Stimulated activated CD4-positive, alpha-beta T cell treated with anti-CD3 and anti-CD28 coated beads, Interleukin-4, amount 100 ng/mL, for 1 hour (primary cell): ENCODE data around the gene LAPTM5.

ENCODE experiments used
- DNase-seq: peaks from one replicate; pipeline ENCODE4 v3.0.0-alpha.2; 2020

LAPTM5 gene

DNA sequence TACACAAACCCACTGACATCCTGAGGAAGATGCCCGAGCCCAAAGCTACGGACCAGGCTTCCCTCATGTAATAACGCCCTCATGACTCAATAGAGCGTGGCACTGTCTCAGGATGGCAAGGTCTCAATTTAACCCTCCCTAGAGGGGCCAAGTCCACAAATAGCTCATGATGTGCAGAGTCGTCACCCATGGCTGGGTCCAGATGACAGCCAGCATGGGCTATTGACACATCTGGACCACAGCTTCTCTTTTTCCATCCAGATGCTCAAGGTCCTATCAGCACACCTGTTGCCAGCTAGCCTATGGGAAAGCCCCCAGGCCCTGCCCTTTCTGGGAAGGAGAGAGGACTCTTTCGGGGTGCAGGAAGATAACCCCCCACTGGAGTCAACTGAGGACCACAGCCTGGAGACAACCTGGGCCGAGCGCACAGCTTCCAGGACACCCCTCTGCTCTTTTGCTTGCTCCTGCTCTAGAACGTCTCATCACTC is 2.8 kb downstream of the LAPTM5 start:
- DNase-seq: no peak

DNA sequence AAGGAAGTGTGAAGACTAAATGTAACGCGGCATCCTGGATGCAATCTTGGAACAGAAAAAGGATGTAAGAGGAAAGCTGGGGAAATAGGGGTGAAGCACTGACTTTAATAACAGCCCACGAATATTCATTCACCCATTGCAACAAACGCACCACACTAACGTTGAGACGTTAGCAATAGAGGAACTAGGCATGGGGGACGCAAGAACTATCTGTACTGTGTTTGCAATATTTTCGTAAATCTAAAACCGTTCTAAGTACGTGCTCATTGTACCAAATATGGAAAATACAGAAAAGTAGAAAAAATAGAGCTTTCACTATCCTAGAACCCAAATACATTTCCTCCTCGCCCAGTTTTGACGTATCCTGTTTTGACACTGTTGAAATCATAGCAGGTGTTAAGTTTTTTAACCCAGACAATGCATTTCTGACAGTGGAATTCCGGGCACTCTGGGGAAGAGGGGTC is 3.9 kb downstream of the LAPTM5 start:
- no peak for DNase-seq

DNA sequence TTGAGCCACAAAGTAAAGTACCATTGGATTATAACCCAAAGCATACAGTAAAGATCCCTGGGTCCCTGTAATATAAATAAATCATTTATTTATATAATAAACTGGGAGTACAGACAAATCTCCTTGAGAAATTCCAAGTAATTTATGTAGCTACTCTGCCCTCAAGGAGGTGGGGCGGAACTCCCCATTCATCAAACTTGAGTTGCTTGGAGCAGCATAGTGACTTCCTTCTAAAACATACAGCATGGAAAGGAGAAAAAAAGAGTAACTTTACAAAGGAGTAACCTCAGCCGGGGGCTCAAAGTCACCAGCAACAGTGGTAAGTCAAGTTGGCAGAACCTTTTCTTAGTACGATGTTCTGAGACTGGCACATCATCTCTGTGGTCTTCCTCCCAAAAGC is 4.5 kb downstream of the LAPTM5 start:
- no peak for DNase-seq

DNA sequence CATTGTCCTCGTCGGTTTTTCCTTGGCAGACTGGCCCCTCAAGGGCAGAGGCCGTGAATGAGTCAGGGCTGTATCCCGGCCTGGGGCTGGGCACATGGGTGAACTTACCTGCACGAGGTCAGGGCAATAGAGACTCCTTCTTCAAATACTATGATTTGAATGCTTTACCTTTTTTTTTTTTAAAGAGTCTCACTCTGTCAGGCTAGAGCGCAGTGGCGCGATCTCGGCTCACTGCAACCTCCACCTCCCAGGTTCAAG is 5.0 kb downstream of the LAPTM5 start:
- DNase-seq: no peak

DNA sequence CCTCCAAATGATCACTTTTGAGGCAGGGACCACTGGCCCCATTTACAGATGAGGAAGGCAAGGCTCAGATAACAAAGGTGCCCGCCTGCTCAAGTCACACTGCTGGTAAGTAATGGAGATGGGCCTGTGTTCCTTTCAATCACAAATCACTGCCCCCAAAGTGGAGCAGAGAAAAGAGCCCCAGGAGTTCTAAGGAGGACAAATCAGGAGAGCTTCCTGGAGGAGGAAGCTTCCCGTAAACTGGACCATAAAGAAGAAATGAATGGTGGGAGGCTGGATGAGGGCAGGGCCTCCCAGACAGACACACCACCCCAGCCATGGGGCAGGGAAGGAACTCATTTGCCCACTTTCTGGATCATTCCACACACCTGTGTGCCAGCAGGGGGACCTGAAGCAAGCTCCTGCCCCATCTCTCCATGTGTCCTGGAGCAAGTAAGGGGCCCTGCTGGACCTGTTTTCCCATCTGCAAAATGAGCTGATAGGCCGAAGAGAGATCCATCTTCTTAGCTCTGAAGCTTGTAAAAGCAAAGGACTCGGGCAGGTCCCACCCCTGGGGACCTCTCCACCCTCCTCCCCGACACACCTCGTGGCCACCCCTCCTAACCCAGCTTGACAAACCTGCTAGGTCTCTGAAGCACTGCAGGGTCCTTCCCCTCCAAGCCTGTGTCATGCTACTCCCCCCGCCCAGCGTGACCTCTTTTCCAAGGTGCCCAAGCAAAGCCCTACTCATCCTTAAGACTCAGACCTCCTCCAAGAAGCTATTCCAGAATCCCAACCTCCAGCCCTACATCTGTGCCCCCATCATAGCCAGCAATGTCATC is 5.5 kb downstream of the LAPTM5 start:
- no peak for DNase-seq

DNA sequence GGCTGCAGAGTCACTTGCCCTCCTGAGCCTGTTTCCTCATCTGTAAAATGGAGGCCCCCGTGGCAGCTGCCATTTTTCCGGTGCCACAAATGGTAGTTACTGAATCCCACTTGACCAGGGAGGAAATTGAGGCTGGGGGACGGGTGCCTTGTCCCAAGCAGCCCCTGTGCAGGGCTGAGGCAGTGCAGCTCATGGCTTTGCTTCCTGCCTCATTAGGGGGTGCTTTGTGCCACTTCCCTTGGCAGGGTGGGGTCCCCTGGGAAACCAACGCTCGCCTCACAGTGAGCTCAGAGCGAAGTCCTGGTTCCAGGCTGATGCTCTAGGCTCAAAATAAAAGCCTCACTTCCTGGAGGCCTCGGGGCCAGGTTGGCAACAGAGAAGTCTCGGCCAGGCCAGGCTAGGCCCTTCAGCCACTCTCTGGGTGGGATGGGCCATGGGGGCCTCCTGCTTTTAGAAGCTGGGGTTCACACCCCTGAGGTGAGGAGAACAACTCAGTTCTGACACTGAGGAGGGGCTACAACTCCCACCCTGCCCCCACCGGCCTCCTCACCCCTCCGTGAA is 6.8 kb downstream of the LAPTM5 start:
- DNase-seq: no peak

DNA sequence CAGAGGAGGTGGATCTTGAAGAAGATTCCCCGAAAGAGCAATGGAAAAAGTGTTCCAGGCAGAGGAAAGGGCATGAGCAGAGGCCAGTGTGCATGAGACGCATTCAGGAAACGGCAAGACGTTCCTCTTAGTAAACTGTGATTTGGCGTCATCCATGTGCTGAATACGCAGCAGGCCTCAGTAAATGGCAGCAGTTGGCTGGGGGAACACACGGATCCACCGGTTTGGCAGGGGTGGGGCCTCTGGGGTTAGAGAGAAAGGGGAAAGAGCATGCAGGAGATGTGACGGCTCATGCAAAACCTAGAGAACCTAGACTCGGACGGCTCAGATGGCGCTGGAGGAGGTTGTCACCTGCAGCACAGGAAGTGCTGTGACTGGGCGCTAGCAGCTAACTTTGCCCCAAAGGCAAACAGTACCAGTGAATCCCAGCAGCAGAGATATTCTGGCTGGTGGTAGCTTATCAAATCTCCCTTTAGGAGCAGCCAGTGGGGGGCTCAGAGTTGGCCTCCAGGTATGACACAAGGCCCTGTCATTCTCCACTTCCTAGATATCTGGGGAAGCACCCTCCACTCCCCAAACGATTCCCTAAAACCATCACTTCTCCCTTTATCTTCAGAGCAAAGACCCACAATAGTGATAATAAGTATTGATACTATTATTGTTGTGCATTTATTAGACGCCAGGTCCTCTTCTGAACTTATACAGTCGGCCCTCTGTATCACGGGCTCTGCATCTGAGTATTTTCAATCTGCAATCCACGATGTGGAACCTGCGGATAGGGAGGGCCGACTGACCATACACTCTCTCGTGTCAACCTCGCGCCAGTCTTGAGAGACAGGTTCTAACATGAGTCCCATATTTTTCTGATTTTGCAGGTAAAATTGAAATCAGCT is 7.6 kb downstream of the LAPTM5 start:
- DNase-seq: peak; percentile 53

DNA sequence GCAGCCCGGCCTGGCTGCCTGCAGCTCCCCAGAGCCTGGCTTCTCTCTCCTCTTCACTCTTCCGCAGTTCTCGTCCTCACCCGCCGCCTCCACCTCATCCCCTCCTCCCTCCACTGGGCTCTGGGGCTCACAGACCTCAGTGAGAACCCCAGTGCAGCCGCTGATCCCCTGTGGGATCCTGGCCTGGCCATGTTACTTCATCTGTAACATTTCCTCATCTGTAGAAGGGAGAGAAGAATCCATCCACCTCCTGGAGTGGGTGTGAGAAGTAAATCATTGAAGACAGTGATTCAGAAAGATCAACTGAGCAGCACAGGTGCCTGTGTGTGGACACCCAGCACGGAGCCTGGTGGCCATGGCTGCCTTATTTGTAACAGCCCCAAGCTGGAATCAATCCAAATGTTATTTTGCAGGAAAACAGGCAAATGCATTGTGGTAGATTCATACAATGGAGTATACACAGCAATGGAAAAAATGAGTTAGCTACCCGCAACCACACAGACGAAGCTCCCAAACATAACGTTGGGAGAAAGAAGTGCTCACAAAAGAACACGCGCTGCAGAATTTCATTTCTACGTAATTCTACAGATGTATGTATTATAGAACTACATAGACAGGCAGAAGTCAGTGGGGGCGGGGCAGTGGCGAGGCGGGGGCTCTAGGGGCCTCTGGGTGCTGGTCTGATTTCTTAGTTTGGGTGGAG is 8.7 kb downstream of the LAPTM5 start:
- DNase-seq: no peak

DNA sequence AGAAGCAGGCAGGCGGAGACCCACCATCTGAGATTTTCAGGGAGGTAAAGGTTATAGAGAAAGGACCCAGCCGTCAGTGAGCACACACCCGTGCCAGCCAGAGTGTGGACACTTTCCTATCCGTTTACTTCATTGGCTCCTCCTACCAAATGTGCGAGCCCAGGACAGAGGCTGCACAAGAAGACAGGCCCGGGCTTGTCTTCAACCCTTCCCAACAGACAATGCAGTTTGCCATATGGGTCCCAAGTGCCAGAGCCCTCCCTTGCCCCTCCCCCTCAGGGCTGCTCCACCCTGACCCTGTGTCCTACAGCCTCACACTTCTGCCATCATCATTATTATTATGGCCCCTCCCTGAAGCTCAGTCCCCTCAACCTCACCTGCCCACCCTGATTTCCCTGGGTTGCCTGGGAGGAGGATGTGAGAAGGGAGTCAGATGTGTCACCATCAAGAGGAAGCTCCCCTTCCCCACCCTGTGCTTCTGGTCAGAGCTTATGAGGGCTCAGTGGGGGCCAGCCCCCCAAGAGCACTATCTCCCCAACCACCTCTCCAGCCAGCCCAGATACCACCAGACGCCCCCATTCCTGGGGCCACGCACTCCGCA is 9.4 kb downstream of the LAPTM5 start:
- no peak for DNase-seq

DNA sequence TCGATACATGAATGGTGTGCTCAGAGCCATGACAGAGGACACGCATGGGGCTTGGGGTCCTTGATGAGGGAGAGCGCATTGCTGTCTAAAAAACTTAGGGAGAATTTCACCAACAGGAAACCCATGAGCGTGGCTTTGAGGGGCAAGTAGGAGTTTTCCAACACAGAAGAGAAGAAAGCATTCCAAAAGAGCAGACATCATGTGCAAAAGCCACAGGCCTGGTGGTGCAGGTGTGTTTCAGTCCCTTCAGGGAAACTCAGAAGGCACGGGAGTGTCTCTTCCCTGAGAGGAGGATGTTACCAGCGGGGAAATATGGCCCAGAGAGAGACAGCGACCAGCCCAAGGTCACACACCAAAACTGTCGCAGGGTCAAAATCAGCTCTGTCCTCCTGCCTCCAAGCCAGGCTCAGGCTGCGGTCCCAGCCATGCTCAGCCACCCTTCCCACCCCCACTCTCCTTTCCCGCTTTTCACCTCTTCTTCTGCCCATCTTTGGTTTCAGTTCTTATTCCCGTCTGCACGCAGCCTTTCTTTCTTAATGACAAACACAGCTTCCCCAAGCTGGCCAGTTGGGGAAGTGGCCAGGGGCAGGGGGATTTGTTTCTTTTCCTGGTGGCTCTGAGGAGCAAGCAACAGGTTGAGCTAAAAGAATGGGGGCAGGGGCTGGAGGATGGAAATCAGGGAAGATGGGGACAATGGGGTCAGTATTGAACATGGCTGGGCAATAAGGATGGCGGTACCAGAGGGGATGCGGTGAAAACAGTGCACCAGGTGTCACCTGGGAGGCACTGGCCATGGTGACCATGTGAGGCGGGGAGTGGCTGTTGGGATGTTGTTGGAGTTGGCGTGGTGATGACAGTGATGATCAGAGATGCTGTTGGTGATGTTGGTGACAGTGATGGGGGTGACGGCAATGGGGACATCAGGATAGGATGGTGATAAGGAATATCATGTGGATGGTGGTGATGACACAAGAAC is 10.3 kb downstream of the LAPTM5 start:
- DNase-seq: no peak

DNA sequence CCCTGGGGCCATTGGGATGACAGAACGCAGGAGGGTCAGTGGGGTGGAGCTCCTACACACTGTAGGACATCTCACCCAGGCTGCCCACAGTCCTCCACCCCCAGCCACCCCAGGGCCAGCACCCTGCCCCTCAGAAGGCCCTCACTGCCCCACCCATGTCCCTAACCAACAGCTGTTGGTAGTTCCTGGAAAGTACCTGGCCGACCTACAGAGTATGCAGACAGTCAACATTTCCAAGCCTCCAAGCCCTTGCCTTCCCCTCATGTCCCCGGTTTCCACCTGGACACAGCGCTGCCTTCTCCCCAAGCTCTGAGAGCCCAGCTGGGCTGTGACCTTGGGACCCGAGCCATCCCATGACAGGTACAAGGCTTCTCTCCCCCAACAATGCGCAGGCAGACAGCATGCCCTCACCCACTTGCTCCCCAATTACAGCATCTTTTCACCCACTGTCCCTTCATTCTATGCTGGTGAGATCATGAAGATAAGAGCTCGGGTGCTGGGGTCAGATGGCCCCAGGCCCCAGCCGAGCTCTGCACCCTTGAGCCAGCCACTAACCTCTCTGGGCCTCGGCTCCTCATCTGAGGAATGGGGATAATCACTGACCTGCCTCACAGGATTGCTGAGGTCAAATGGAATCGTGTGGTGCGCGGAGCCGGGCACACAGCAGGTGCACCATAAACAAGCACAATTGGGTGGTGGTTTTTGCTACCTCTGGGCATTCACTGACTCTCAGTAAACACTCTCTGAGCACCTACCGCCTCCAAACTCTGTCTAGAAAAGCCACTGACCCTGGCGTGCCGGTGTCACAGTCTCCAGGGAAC is 11.2 kb downstream of the LAPTM5 start:
- no peak for DNase-seq

DNA sequence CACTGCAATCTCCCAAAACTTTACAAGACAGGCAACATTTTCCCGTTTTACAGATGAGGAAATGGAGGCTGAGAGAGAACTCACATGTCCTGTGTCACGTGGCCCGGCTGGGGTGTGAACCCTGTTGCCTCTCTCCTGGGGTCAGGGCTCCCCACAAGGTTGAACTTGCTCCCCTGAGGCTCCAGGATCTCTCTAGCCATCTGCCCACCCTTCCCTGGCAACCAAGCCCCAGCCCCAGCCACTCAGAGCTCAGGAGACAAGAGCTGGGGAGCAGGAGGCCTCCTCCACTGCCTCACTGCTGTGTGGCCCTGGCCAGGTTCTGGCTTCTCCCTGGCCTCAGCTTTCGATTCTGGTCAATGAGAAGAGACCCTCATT is 11.8 kb downstream of the LAPTM5 start:
- no peak for DNase-seq

DNA sequence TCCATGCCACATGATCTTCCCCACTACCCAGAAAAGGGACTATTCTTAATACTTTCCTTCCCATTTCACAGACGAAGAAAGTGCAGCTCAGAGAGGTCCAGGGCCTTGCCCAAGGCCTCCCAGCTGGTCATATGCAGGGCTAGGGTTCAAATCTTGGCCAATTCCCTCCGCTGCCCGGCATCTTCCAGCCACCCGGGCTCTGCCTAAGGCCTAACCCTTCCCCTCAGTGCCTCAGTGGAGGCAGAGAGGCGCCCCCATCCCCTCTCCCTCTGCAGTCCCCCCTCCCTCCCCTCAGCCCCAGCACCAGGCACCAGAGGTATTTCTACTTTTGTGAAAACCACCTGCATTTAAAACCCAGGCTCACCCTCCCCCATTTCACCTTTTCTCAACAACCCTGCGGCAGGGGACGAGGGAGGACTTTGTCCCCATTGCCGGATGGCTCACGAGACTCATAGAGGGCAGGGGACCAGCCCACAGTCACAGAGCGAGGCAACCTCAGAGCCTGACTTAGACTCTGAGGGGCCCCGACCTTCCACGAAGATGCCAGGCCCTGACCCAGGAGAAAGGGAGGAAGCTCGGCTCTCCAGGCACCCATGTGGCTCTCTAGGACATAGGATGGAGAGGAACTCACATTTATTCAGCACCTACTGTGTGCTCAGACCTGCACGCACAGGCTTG is 12.3 kb downstream of the LAPTM5 start:
- DNase-seq: no peak

DNA sequence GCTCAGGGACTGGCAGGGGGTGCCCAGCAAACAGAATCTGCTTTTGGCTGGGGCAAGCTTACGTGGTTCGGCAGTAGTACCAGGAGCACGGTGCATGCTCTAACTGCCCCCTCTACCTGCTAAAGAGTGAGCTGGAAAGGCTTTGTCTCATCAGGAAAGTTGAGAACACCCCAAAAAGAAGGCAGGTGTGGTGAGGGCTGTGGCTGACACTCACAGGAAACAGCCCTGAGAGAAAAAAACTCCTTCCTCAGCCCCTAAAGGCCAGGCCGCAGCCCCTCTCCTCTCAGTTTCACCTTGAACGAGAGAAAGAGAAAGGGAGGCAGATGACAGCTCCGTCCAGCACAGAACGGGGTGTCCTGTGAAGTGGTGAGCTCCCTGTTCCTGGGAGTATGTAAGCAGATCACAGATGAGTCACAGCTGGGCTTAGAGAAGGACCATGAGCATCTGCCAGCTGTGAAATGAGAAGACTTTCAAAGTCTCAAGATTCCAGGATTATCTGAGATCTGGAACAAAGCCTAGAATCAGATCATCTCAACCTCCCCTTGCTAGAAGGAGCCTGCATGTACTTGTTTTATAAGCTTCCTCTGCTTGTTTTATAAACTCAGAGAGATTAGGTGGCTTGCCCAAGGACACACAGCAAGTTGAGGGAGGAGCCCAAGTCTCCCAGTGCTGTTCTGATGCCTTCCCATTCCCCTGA is 13.4 kb downstream of the LAPTM5 start:
- no peak for DNase-seq

DNA sequence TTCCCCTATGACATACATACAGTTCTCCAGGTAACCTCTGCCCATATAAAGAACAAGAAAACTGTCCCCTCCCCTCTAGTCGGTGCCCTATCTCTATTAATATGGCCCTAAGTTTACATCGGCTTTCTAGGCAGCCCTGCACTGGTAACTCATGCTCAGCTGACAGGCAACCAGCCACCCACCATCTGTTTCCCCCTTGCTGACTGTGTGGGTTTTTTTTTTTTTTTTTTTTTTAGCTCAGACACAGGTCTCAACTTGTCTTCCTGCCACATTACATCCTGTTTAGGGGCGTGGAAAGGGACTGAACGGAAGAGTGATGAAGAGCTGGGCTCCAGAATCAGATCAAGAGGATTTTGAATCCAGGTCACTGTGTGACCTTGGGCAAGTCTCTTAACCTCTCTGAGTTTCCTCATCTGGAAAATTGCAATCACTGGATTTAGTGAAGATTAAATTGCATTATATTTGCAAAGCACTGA is 14.0 kb downstream of the LAPTM5 start:
- peak; percentile 56 for DNase-seq

DNA sequence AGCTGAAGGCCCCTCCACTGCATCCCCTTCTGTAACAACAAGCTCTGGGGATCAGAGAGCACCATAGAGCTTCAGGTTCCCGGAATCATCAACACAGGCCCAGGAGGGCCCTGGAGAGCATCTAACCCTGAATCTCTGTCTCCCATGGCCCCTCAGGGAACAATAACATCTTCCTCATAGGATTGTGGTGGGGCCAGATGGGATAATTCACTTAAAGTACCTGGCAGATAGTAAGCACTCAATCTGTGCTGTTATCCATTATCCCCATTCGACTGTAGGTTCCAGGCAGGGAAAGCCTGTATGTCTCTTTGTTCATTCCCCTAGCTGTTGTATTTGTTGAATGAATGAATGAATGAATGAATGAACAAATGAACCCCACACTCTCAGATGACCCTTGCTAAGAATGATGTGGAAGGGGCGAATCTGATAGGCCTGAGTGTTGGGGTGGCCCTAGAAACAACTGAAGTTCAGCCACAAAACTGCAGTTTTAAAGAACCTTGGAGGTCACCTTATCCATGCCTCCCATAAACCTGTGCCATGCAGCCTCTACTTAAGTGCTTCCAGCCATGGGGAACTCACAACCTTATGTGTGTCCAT is 14.5 kb downstream of the LAPTM5 start:
- no peak for DNase-seq

DNA sequence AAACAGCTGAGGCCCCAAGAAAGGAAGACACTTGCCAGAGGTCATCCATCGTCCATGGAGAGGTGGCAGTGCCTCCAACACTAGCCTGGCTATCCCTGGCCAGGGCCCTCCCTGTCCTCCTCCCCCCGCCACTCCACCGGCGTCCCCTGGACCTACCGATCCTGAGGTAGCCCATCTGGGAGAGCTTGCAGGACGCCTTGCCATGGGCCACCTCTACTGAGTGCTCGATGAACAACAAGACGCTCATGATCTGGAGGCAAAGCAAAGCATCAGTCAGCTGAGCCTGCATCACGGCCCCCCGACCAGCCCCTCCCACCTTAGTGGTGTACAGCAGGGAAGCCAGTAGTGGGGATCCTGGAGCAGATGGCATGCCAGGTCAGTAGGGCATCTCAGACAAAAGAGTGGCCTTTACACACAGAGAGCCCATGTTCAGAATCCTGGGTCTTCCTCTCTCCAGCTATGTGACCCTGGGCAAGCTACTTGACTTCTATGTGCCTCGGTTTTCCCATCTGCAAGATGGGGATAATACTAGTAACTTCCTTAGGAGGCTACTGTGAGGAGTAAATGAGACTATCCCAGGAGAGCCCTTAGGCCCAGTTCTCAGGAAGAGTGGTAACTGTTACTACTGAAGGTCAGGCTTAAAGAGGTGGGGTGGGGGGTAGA is 15.1 kb downstream of the LAPTM5 start:
- no peak for DNase-seq

DNA sequence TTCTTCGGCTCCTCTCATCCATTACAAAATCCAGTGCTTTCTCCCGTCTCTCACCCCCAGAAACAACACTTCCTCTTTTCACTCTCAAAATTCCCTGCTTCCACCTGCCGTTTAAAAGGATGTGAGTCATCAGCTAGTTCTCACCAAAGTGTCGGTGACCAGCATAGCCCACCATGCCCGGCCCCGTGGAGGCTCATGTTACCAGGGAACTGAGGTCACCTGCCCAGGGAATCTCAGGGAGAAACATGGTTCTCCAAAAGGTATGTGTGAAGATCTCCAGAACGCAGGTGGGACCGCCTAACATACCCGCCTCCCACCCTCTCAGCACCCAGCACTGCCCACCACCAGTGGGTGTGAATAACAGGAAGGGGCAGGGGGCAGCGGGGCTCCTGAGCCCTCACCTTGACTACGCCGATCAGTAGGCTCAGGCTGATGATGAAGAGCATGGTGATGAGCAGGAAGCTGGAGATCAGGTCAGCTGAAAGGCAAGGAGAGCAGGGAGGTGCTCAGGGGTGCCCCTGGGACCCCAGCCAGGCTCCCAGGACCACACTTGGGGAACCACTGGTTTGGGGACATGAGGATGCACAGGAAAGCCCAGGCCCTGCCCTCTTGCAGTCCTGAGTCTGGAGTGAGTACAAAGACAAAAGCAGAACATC is 16.2 kb downstream of the LAPTM5 start:
- DNase-seq: no peak
